GM18951 (cell line): ENCODE measurements around the gene DNAJC18.

Experiments used
- POLR2A ChIP-seq: IDR thresholded peaks from 4 replicates; pipeline ENCODE4 v1.6.1; 2011; ENCODE audit warnings: mild to moderate bottlenecking; ENCODE audit not compliant: insufficient read length, insufficient read depth; ENCODE audit errors: extremely low read depth
- in situ Hi-C: fragments of 300-500 bp; cut with MboI; formaldehyde crosslinking; loops from one replicate; pipeline ENCODE4 v1.12.0; 2022; ENCODE audit warnings: low sequenced_read_pairs, mixed read lengths, inconsistent platforms; ENCODE audit not compliant: unreplicated experiment

Gene DNAJC18

GRCh38 chr5:139431706-139432105 lies 7.6 kb downstream of the DNAJC18 start:
- in situ Hi-C loops: no loop called here
- TF ChIP-seq POLR2A: no peak

GRCh38 chr5:139430015-139430414 lies 9.3 kb downstream of the DNAJC18 start:
- in situ Hi-C loops: no loop called here
- TF ChIP-seq POLR2A: no peak

GRCh38 chr5:139426203-139426885 lies 13.0 kb downstream of the DNAJC18 start:
- no peak for TF ChIP-seq POLR2A
- in situ Hi-C loops: loop anchor here (5.0 kb wide), 1 partner anchor 76 kb away; no protein-coding TSS in a partner anchor

- in situ Hi-C loops: loop anchor here (5.0 kb wide), 1 partner anchor 77 kb away; no protein-coding TSS in a partner anchor
- no peak for TF ChIP-seq POLR2A
Observed at GRCh38 chr5:139425497-139425896, 13.8 kb downstream of the DNAJC18 start.

- in situ Hi-C loops: no loop called here
- no peak for TF ChIP-seq POLR2A
Observed at GRCh38 chr5:139422307-139422893, 16.9 kb downstream of the DNAJC18 start.

GRCh38 chr5:139419226-139420192 lies 19.8 kb downstream of the DNAJC18 start:
- TF ChIP-seq POLR2A: no peak
- in situ Hi-C loops: no loop called here

- in situ Hi-C loops: no loop called here
- TF ChIP-seq POLR2A: no peak
Observed at GRCh38 chr5:139418793-139419192, 20.5 kb downstream of the DNAJC18 start.

- in situ Hi-C loops: no loop called here
- TF ChIP-seq POLR2A: no peak
Observed at GRCh38 chr5:139417214-139417613, 22.1 kb downstream of the DNAJC18 start.

- in situ Hi-C loops: no loop called here
- no peak for TF ChIP-seq POLR2A
Observed at GRCh38 chr5:139416651-139417050, 22.7 kb downstream of the DNAJC18 start.

GRCh38 chr5:139415869-139416268 lies 23.5 kb downstream of the DNAJC18 start:
- in situ Hi-C loops: no loop called here
- TF ChIP-seq POLR2A: no peak

GRCh38 chr5:139415221-139415861 lies 24.0 kb downstream of the DNAJC18 start:
- TF ChIP-seq POLR2A: no peak
- in situ Hi-C loops: no loop called here

- TF ChIP-seq POLR2A: no peak
- in situ Hi-C loops: no loop called here
Observed at GRCh38 chr5:139414581-139415130, 24.7 kb downstream of the DNAJC18 start.
